Testis (tissue), 2 donors: Measurements from ENCODE around the gene ULK4.

Experiments
- POLR2A ChIP-seq: fragments of 450-650 bp; IDR thresholded peaks from one replicate; pipeline ENCODE4 v1.6.1; 2017; ENCODE audit warnings: antibody characterized with exemption, mild to moderate bottlenecking, moderate library complexity
- TF ChIP-seq, protein P1 (sequence below), 3 experiments: fragments of 450-650 bp in 2 of 3; fragments of 200-600 bp in 1 of 3; sonication (generic) in 1 of 3; IDR thresholded peaks; one replicate each; pipeline ENCODE4 v1.5.1; 2016 to 2019; ENCODE audit warnings: antibody characterized with exemption in 3 of 3, mild to moderate bottlenecking in 2 of 3, moderate library complexity in 1 of 3

- TF ChIP-seq, protein P1, sequence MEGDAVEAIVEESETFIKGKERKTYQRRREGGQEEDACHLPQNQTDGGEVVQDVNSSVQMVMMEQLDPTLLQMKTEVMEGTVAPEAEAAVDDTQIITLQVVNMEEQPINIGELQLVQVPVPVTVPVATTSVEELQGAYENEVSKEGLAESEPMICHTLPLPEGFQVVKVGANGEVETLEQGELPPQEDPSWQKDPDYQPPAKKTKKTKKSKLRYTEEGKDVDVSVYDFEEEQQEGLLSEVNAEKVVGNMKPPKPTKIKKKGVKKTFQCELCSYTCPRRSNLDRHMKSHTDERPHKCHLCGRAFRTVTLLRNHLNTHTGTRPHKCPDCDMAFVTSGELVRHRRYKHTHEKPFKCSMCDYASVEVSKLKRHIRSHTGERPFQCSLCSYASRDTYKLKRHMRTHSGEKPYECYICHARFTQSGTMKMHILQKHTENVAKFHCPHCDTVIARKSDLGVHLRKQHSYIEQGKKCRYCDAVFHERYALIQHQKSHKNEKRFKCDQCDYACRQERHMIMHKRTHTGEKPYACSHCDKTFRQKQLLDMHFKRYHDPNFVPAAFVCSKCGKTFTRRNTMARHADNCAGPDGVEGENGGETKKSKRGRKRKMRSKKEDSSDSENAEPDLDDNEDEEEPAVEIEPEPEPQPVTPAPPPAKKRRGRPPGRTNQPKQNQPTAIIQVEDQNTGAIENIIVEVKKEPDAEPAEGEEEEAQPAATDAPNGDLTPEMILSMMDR (IDR thresholded peaks at IDR 0.05) = no peak
- TF ChIP-seq POLR2A = no peak
These were observed 763.9 kb downstream of the ULK4 start for GRCh38 chr3:41198046-41198445.
